MM.1S (cell line): ENCODE measurements around the gene PRKCB.

Experiments
- CTCF ChIP-seq: fragments of 300-600 bp; sonication (generic); IDR thresholded peaks from 2 replicates; pipeline ENCODE4 v1.5.1; 2016; ENCODE audit warnings: antibody characterized with exemption, low read length, mixed read lengths
- EZH2 ChIP-seq: fragments of 300-600 bp; sonication (generic); optimal IDR thresholded peaks from 2 replicates; pipeline ENCODE3; 2017; ENCODE audit warnings: low read depth, mild to moderate bottlenecking, antibody characterized with exemption, low read length, mixed read lengths
- EZH2phosphoT487 ChIP-seq: fragments of 300-600 bp; sonication (generic); IDR thresholded peaks from 2 replicates; pipeline ENCODE4 v1.6.1; 2018; ENCODE audit warnings: antibody characterized with exemption, low read length

- TF ChIP-seq CTCF (no peak), EZH2 (no peak), EZH2phosphoT487 (no peak)
Measured at GRCh38 chr16:24189941-24190340, 354.2 kb downstream of the PRKCB start.
